ENCODE results near the gene PRICKLE2.
"Not testable (repeated sequence)": the region's sequence is repeated elsewhere in the genome, so short reads cannot be mapped to it uniquely, and the experiment has no call there.

Gene PRICKLE2

GRCh38 chr3:64093825-64094712 lies 131.2 kb downstream of the PRICKLE2 start:
- DNase-seq = no peak

- no peak for DNase-seq
Measured at GRCh38 chr3:64093211-64093610, 132.1 kb downstream of the PRICKLE2 start.

GRCh38 chr3:64091501-64091900 lies 133.8 kb downstream of the PRICKLE2 start:
- no peak for DNase-seq

GRCh38 chr3:64089386-64089785 lies 135.9 kb downstream of the PRICKLE2 start:
- DNase-seq = not testable (repeated sequence)

GRCh38 chr3:64088408-64089205 lies 136.7 kb downstream of the PRICKLE2 start:
- DNase-seq = no peak

GRCh38 chr3:64086479-64087252 lies 138.6 kb downstream of the PRICKLE2 start:
- DNase-seq = no peak

GRCh38 chr3:64084640-64085039 lies 140.6 kb downstream of the PRICKLE2 start:
- DNase-seq = no peak

- DNase-seq = no peak
Measured at GRCh38 chr3:64083575-64083974, 141.7 kb downstream of the PRICKLE2 start.

- no peak for DNase-seq
Measured at GRCh38 chr3:64082961-64083541, 142.2 kb downstream of the PRICKLE2 start.

- no peak for DNase-seq
Measured at GRCh38 chr3:64082411-64082810, 142.9 kb downstream of the PRICKLE2 start.

GRCh38 chr3:64081235-64081630 lies 144.0 kb downstream of the PRICKLE2 start:
- no peak for DNase-seq

GRCh38 chr3:64080616-64081234 lies 144.5 kb downstream of the PRICKLE2 start:
- DNase-seq = no peak

GRCh38 chr3:64079369-64080150 lies 145.7 kb downstream of the PRICKLE2 start:
- DNase-seq = no peak

GRCh38 chr3:64078966-64079365 lies 146.3 kb downstream of the PRICKLE2 start:
- no peak for DNase-seq

GRCh38 chr3:64074895-64075679 lies 150.2 kb downstream of the PRICKLE2 start:
- DNase-seq = no peak

GRCh38 chr3:64074060-64074459 lies 151.2 kb downstream of the PRICKLE2 start:
- DNase-seq = no peak

GRCh38 chr3:64073158-64073761 lies 152.0 kb downstream of the PRICKLE2 start:
- no peak for DNase-seq

GRCh38 chr3:64072126-64072525 lies 153.1 kb downstream of the PRICKLE2 start:
- no peak for DNase-seq

GRCh38 chr3:64070704-64071103 lies 154.6 kb downstream of the PRICKLE2 start:
- no peak for DNase-seq
